B cell (primary cell): ENCODE measurements around the gene MSMB.
"Not testable (repeated sequence)": the region's sequence is repeated elsewhere in the genome, so short reads cannot be mapped to it uniquely, and the experiment has no call there.

Experiments used
- CTCF ChIP-seq: fragments of 200-600 bp; IDR thresholded peaks from one replicate; pipeline ENCODE4 v1.8.0; 2022; ENCODE audit warnings: antibody characterized with exemption, mild to moderate bottlenecking
- EZH2 ChIP-seq: IDR thresholded peaks from 2 replicates; pipeline ENCODE4 v1.6.1; 2012; ENCODE audit warnings: borderline replicate concordance, low read depth, mild to moderate bottlenecking, moderate library complexity, low read length; ENCODE audit not compliant: insufficient read depth, poor library complexity, severe bottlenecking

GRCh38 chr10:46049497-46049831 is 3.4 kb upstream of the MSMB start:
- not testable (repeated sequence) for TF ChIP-seq CTCF, EZH2
